Measurements from ENCODE around the gene DDN. TPM values are rescaled to one million over a fixed set of nuclear protein-coding genes. Genes with fewer than 3 reads are reported as not detected.

DDN gene
- total RNA-seq, 2 donors from 2014 or later = 0.17 to 0.21 TPM

DNA sequence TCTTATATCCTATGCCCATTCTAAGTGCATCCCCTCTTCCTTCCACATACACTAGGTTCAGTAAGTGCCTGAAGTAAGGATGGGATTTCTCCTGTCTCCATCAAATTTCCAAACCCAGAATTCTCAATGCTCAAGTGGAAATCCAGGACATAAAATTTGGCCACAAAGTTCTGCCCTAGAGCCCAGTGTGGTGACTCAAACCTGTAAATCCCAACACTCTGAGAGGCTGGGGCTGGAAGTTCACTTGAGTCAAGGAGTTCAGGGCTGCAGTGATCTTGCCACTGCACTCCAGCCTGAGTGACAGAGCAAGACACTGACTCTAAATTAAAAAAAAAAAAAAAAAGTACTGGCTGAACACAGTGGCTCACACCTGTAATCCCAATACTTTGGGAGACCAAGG is 37.4 kb downstream of the DDN start:
- no peaks in the 10 kb centered on the region for H3K9me3 ChIP-seq

DNA sequence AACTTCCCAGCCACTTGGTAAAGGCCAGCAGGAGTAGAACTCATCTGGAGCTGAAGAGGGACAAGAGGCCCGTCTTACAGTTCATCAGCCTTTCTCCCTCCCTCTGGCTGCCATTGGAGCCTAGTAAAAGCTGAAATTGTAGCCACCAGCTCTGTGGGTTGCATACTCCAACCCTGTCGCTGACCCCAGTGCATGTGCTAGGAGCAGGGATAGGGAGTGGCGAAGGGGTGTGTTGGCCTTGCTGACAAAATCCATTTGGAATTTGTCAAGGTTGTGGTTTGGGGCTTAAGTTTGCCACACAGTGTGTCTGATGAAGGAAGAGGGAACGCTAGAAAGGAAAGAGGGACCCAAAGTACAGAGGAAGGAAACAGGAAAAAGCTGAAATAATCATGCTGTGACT is 37.8 kb downstream of the DDN start:
- TF ChIP-seq, protein P1, sequence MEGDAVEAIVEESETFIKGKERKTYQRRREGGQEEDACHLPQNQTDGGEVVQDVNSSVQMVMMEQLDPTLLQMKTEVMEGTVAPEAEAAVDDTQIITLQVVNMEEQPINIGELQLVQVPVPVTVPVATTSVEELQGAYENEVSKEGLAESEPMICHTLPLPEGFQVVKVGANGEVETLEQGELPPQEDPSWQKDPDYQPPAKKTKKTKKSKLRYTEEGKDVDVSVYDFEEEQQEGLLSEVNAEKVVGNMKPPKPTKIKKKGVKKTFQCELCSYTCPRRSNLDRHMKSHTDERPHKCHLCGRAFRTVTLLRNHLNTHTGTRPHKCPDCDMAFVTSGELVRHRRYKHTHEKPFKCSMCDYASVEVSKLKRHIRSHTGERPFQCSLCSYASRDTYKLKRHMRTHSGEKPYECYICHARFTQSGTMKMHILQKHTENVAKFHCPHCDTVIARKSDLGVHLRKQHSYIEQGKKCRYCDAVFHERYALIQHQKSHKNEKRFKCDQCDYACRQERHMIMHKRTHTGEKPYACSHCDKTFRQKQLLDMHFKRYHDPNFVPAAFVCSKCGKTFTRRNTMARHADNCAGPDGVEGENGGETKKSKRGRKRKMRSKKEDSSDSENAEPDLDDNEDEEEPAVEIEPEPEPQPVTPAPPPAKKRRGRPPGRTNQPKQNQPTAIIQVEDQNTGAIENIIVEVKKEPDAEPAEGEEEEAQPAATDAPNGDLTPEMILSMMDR (IDR thresholded peaks at IDR 0.05) = no peak
- intact Hi-C loops (cut with DNase I) = no loop called here
- no peaks in the 10 kb centered on the region for H3K9me3 ChIP-seq
- no peak overlapping the region for H3K4me3 ChIP-seq
- no peak overlapping the region for H3K9ac ChIP-seq (ENCODE audit: low read depth in 2 of 2, low read length in 2 of 2)
- no peak overlapping the region for H3K27ac ChIP-seq
- no peaks in the 10 kb centered on the region for H3K36me3 ChIP-seq
- no peaks in the 10 kb centered on the region for H3K27me3 ChIP-seq
- DNase-seq = no peak
- no peaks in the 10 kb centered on the region for H3K4me1 ChIP-seq

More for the DNA sequence above, 37.4 kb downstream of the DDN start:
- TF ChIP-seq, protein P1 (IDR thresholded peaks at IDR 0.05) = no peak
- Histone ChIP-seq H3K27ac (no peak overlapping the region), H3K9ac (ENCODE audit: low read depth in 2 of 2, low read length in 2 of 2) (no peak overlapping the region), H3K4me3 (no peak overlapping the region), H3K36me3 (no peaks in the 10 kb centered on the region), H3K27me3 (no peaks in the 10 kb centered on the region), H3K4me1 (no peaks in the 10 kb centered on the region)
- intact Hi-C loops (cut with DNase I) = no loop called here
- DNase-seq = no peak

DNA sequence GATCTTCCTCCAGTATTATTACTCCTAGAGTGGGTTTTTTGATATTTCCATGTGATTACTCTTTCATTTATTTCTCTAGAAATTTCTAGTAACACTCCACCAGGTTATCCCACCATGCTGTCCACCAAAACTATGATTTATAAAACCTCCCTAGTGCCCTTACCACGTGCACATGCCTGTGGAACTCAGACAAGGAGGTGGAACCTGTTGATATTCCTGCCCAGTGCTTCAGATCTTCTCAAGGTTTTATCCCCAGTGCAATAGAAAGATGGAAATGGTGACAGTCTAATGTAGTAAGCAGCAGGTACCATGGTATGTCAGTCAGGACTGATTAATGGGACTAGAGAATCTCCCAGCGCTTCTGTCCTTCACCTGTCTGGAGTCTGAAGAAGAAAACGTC is 38.3 kb downstream of the DDN start:
- TF ChIP-seq, protein P1 (IDR thresholded peaks at IDR 0.05) = no peak
- Histone ChIP-seq H3K9ac (ENCODE audit: low read depth in 2 of 2, low read length in 2 of 2) (no peak overlapping the region), H3K9me3 (no peaks in the 10 kb centered on the region), H3K36me3 (no peaks in the 10 kb centered on the region), H3K4me3 (no peak overlapping the region), H3K4me1 (no peaks in the 10 kb centered on the region), H3K27ac (no peak overlapping the region), H3K27me3 (no peaks in the 10 kb centered on the region)
- intact Hi-C loops (cut with DNase I) = no loop called here
- DNase-seq = no peak

DNA sequence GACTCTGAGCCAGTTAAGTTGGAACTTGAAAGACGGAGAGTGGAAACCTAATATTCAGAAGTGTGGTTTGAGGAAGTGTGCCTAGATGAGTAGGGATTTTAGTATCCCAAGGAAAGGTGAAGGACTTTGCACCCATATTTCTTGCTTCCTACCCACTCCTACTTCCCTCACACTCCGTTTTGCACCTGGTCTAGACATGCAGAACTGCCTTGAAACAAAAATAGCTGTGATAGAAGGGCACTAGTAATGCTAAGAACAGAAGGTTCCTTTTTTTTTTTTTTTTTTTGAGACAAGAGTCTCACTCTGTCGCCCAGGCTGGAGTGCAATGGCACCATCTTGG is 41.2 kb downstream of the DDN start:
- Histone ChIP-seq H3K27me3 (no peaks in the 10 kb centered on the region), H3K27ac (peak overlapping the region; percentile 88)
- no peak for DNase-seq

DNA sequence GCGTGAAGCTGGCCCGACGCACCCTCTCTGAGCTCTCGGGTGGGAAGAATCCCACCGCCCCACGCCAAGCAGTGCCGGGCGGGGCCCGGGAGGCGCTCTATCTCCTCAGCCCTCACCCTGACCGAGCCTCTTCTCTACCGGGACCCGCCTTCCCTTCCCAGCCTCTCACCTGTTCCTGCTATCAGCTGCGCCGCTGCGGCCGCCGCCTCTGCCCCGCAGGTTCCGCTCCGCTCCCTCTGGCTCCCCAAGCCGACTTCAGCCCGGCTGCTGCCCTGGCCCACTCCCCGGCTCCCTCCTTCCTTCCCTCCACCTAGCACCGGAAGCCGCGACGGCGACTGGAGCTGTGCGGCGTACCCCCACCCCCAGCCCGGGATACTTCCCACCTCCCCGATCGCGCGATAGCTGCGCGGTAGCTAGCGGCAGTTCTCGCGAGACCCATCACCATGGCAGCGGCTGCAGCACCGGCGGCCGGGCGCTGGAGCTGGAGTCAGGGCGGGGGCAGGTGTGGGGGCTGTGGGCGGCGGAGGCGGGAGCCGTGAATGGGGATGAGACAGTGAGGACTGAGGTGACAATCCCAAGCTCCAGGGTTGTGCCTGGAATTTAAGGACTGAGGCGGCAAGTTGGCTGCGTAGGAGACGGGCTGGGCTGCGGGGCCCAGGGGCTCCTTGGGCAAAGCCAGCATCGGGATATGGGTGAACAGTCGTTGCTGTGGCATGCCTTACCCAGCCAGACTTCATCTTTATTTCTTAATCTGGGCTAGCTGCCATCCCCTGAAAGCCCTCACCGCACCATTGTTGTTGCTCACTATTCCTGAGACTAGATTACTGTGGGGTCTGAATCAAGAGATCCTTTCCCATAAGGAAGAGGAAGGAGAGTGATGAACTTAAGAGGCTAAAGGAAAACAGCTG is 41.8 kb downstream of the DDN start, which contains the start of gene ARF3:
Gene ARF3, minus strand, starts transcription at position 347 of the 908 bp plus-strand sequence. CDS start 16,392 bp downstream, outside the sequence.
- Histone ChIP-seq H3K9ac (ENCODE audit: low read depth in 2 of 2, low read length in 2 of 2) (peak within 1 kb of the TSS; percentile 90 to 95), H3K9me3 (no peaks in the 10 kb centered on the region), H3K27me3 (no peaks in the 10 kb centered on the region), H3K27ac (peak within 1 kb of the TSS; percentile 88), H3K36me3 (no peaks in the 10 kb centered on the region), H3K4me3 (peak within 1 kb of the TSS; percentile 92), H3K4me1 (peaks cover 7% of the 10 kb centered on the region)
- intact Hi-C loops (cut with DNase I) = no loop called here
- peak; percentile 96 for DNase-seq
- TF ChIP-seq, protein P1 (IDR thresholded peaks at IDR 0.05) = no peak

More for the DNA sequence above, 41.2 kb downstream of the DDN start:
- TF ChIP-seq, protein P1 (IDR thresholded peaks at IDR 0.05) = no peak
- Histone ChIP-seq H3K36me3 (no peaks in the 10 kb centered on the region), H3K9me3 (no peaks in the 10 kb centered on the region), H3K4me3 (peak overlapping the region; percentile 92), H3K9ac (ENCODE audit: low read depth in 2 of 2, low read length in 2 of 2) (peak overlapping the region in 1 of 2 donors; percentile 95), H3K4me1 (peaks cover 7% of the 10 kb centered on the region)
- intact Hi-C loops (cut with DNase I) = no loop called here
